H1 (cell line): ENCODE measurements around the gene IGSF23. TPM values are rescaled to one million over a fixed set of nuclear protein-coding genes. Genes with fewer than 3 reads are reported as not detected.

Source experiments
- CTCF ChIA-PET: fragments of 300-600 bp; sonication (Branson Sonifier 250); formaldehyde crosslinking; loops from one replicate; lab custom pipeline; 2021; ENCODE audit not compliant: partially characterized antibody; lab: Charles Lee
- POLR2A ChIA-PET: fragments of 300-600 bp; sonication (Branson Sonifier 250); formaldehyde crosslinking; loops from one replicate; lab custom pipeline; 2021; ENCODE audit warnings: inconsistent platforms; ENCODE audit not compliant: partially characterized antibody; lab: Charles Lee
- DNase-seq, 2 experiments: peaks; one replicate each; pipeline versions ENCODE4 v3.0.0 to v3.0.0-alpha.2; 2010 to 2022; ENCODE audit warnings: low spot score in 2 of 2, low read depth in 1 of 2, mixed read lengths in 1 of 2
- FAIRE-seq: peaks from 2 replicates; lab custom pipeline; 2011; peaks lifted over from hg19 to GRCh38; lab: Jason Lieb, UNC
- H2AFZ ChIP-seq: 2 replicates; pipeline ENCODE4 v1.8.1; 2012; ENCODE audit warnings: low read length, inconsistent platforms
- H2AK5ac ChIP-seq: 2 replicates; pipeline ENCODE4 v1.6.1; 2013; ENCODE audit warnings: low read depth, low read length
- H2BK120ac ChIP-seq: replicated peaks from 2 replicates; pipeline ENCODE3; 2013; ENCODE audit warnings: low read depth, low read length, inconsistent platforms
- H2BK12ac ChIP-seq: 2 replicates; pipeline ENCODE4 v1.6.1; 2013; ENCODE audit warnings: low read depth, low read length
- H2BK15ac ChIP-seq: 2 replicates; pipeline ENCODE4 v1.6.1; 2013; ENCODE audit warnings: low read length
- H2BK20ac ChIP-seq: 2 replicates; pipeline ENCODE4 v1.6.1; 2013; ENCODE audit warnings: low read length
- H2BK5ac ChIP-seq: 2 replicates; pipeline ENCODE4 v1.6.1; 2013; ENCODE audit warnings: low read depth, low read length
- H3K14ac ChIP-seq: 2 replicates; pipeline ENCODE4 v1.6.1; 2013; ENCODE audit warnings: inconsistent platforms; ENCODE audit not compliant: insufficient read length
- H3K18ac ChIP-seq: 2 replicates; pipeline ENCODE4 v1.6.1; 2013; ENCODE audit warnings: low read length; ENCODE audit errors: extremely low read depth
- H3K23ac ChIP-seq: 2 replicates; pipeline ENCODE4 v1.6.1; 2013; ENCODE audit warnings: inconsistent platforms; ENCODE audit not compliant: insufficient read length
- H3K23me2 ChIP-seq: 2 replicates; pipeline ENCODE4 v1.6.1; 2013; ENCODE audit warnings: low read depth, low read length
- H3K27ac ChIP-seq: 2 replicates; pipeline ENCODE4 v1.6.1; 2011; ENCODE audit warnings: low read depth, low read length, inconsistent platforms
- H3K27me3 ChIP-seq, 4 experiments: replicated peaks in 1 of 4; 1 replicate in 1 of 4; 2 replicates in 3 of 4; pipeline versions ENCODE4 v1.6.1 to v1.8.1; 2011 to 2013; ENCODE audit warnings: low read length in 3 of 4, mild to moderate bottlenecking in 3 of 4, inconsistent platforms in 2 of 4, mixed read lengths in 2 of 4, moderate library complexity in 1 of 4; ENCODE audit not compliant: control insufficient read depth in 3 of 4, insufficient read depth in 3 of 4; ENCODE audit errors: extremely low read depth in 1 of 4
- H3K36me3 ChIP-seq, 4 experiments: 2 replicates each; pipeline versions ENCODE4 v1.6.1 to v1.8.1; 2011 to 2013; ENCODE audit warnings: mild to moderate bottlenecking in 4 of 4, low read length in 3 of 4, moderate library complexity in 2 of 4, control low read depth in 1 of 4, inconsistent platforms in 1 of 4; ENCODE audit not compliant: insufficient read depth in 4 of 4, control insufficient read depth in 2 of 4
- H3K4ac ChIP-seq: replicated peaks from 2 replicates; pipeline ENCODE3; 2013; ENCODE audit warnings: low read length, low read depth, mixed read lengths, inconsistent platforms; ENCODE audit not compliant: insufficient read length
- H3K4me1 ChIP-seq, 4 experiments: replicated peaks in 1 of 4; 1 replicate in 1 of 4; 2 replicates in 3 of 4; pipeline versions ENCODE4 v1.6.1 to v1.8.1; 2011 to 2013; ENCODE audit warnings: low read length in 3 of 4, inconsistent platforms in 2 of 4, mixed read lengths in 1 of 4; ENCODE audit not compliant: insufficient read depth in 4 of 4, control insufficient read depth in 3 of 4
- H3K4me2 ChIP-seq, 2 experiments: 2 replicates each; pipeline versions ENCODE4 v1.6.1 to v1.8.1; 2011 to 2013; ENCODE audit warnings: low read depth in 2 of 2, low read length in 2 of 2, control low read depth in 1 of 2, inconsistent platforms in 1 of 2, mild to moderate bottlenecking in 1 of 2; ENCODE audit not compliant: insufficient read depth in 1 of 2
- H3K4me3 ChIP-seq, 4 experiments: fragments of 200-600, 300-600 bp in 1 of 4; sonication (generic), shearing (Covaris generic), sonication (Bioruptor Twin) in 1 of 4; 2 replicates each; pipeline versions ENCODE4 v1.5.1 to v1.8.1; 2011 to 2016; ENCODE audit warnings: low read length in 4 of 4, low read depth in 3 of 4, control low read depth in 2 of 4, inconsistent platforms in 2 of 4, mild to moderate bottlenecking in 2 of 4, mixed read lengths in 1 of 4, moderate library complexity in 1 of 4; ENCODE audit not compliant: insufficient read depth in 2 of 4; ENCODE audit errors: extremely low read depth in 1 of 4
- H3K56ac ChIP-seq: replicated peaks from 2 replicates; pipeline ENCODE3; 2013; ENCODE audit warnings: low read depth, mild to moderate bottlenecking, mixed read lengths, low read length, inconsistent platforms; ENCODE audit not compliant: insufficient read length
- H3K79me1 ChIP-seq: 2 replicates; pipeline ENCODE4 v1.6.1; 2013; ENCODE audit warnings: low read depth, low read length, control low read depth
- H3K79me2 ChIP-seq, 2 experiments: 2 replicates each; pipeline versions ENCODE4 v1.6.1 to v1.8.1; 2012 to 2013; ENCODE audit warnings: low read length in 2 of 2, mild to moderate bottlenecking in 2 of 2, inconsistent platforms in 1 of 2; ENCODE audit not compliant: insufficient read depth in 2 of 2, control insufficient read depth in 1 of 2
- H3K9ac ChIP-seq, 4 experiments: replicated peaks in 1 of 4; 1 replicate in 1 of 4; 2 replicates in 3 of 4; pipeline versions ENCODE4 v1.6.1 to v1.8.1; 2011 to 2013; ENCODE audit warnings: low read depth in 3 of 4, low read length in 3 of 4, control low read depth in 2 of 4, mild to moderate bottlenecking in 2 of 4, moderate library complexity in 2 of 4, inconsistent platforms in 1 of 4; ENCODE audit errors: extremely low read depth in 1 of 4
- H3K9me3 ChIP-seq, 2 experiments: 2 replicates each; pipeline versions ENCODE4 v1.6.1 to v1.8.1; 2012 to 2013; ENCODE audit warnings: mild to moderate bottlenecking in 2 of 2, moderate library complexity in 2 of 2, control low read depth in 1 of 2, inconsistent platforms in 1 of 2, low read depth in 1 of 2, low read length in 1 of 2, mixed read lengths in 1 of 2; ENCODE audit not compliant: insufficient read depth in 2 of 2
- H4K20me1 ChIP-seq, 2 experiments: replicated peaks in 1 of 2; 2 replicates each; pipeline versions ENCODE3 to v1.8.1; 2011 to 2013; ENCODE audit warnings: inconsistent platforms in 2 of 2, low read length in 2 of 2, mild to moderate bottlenecking in 1 of 2; ENCODE audit not compliant: insufficient read depth in 2 of 2, control insufficient read depth in 1 of 2
- H4K5ac ChIP-seq: 2 replicates; pipeline ENCODE4 v1.6.1; 2013; ENCODE audit warnings: low read length, low read depth, mixed read lengths, inconsistent platforms; ENCODE audit not compliant: insufficient read length
- H4K8ac ChIP-seq: 2 replicates; pipeline ENCODE4 v1.8.0; 2013; ENCODE audit warnings: mild to moderate bottlenecking, moderate library complexity, low read length, inconsistent platforms; ENCODE audit not compliant: insufficient read depth; ENCODE audit errors: extremely low read depth
- H4K91ac ChIP-seq: replicated peaks from 2 replicates; pipeline ENCODE3; 2013; ENCODE audit warnings: low read length, mixed read lengths, inconsistent platforms; ENCODE audit not compliant: insufficient read length
- ASH2L ChIP-seq: fragments of 200-600, 300-600 bp; sonication (generic); IDR thresholded peaks from one replicate; pipeline ENCODE4 v1.7.1; 2017; ENCODE audit warnings: low read length
- BACH1 ChIP-seq: IDR thresholded peaks from 2 replicates; pipeline ENCODE4 v1.6.1; 2012; ENCODE audit warnings: low read length, improper control_type of control experiment
- CHD1 ChIP-seq: IDR thresholded peaks from 2 replicates; pipeline ENCODE4 v1.6.1; 2012; ENCODE audit warnings: low read depth, low read length, improper control_type of control experiment
- CHD2 ChIP-seq: IDR thresholded peaks from 2 replicates; pipeline ENCODE4 v1.6.1; 2012; ENCODE audit warnings: low read length, improper control_type of control experiment
- CTBP2 ChIP-seq: IDR thresholded peaks from 2 replicates; pipeline ENCODE4 v1.7.0; 2011; ENCODE audit warnings: borderline replicate concordance, mild to moderate bottlenecking, moderate library complexity, mixed read lengths, low read length; ENCODE audit not compliant: insufficient read depth, insufficient read length
- HDAC2 ChIP-seq, 2 experiments: fragments of 300-600 bp in 1 of 2; sonication (generic) in 1 of 2; IDR thresholded peaks; 2 replicates each; pipeline ENCODE4 v1.6.1; 2011 to 2012; ENCODE audit warnings: low read depth in 2 of 2, low read length in 2 of 2, mild to moderate bottlenecking in 2 of 2, moderate library complexity in 2 of 2, borderline replicate concordance in 1 of 2, inconsistent platforms in 1 of 2
- SIN3A ChIP-seq, 2 experiments: IDR thresholded peaks in 1 of 2; conservative IDR thresholded peaks in 1 of 2; 2 replicates each; pipeline ENCODE4 v1.6.1; 2011 to 2012; ENCODE audit warnings: low read length in 2 of 2, improper control_type of control experiment in 1 of 2, low read depth in 1 of 2, mild to moderate bottlenecking in 1 of 2
- SP1 ChIP-seq: IDR thresholded peaks from 2 replicates; pipeline ENCODE4 v1.6.1; 2011; ENCODE audit warnings: low read depth, low read length
- SP4 ChIP-seq: IDR thresholded peaks from 2 replicates; pipeline ENCODE4 v1.6.1; 2012; ENCODE audit warnings: low read length, inconsistent platforms
- SRF ChIP-seq: IDR thresholded peaks from 2 replicates; pipeline ENCODE4 v1.6.1; 2011; ENCODE audit warnings: mild to moderate bottlenecking, low read depth, low read length, moderate library complexity
- WGBS, 2 experiments: shearing (Covaris generic) in 1 of 2; methylation state at CpG; one replicate each; pipeline versions ENCODE4 v1.1.6 to v1.1.7; 2013 to 2015; ENCODE audit warnings: low lambda C conversion rate in 2 of 2, mixed read lengths in 2 of 2, inconsistent platforms in 1 of 2, low coverage in 1 of 2, missing lambda C conversion rate in 1 of 2; ENCODE audit not compliant: insufficient replicate concordance in 2 of 2, insufficient coverage in 1 of 2, insufficient read length in 1 of 2; ENCODE audit errors: extremely low coverage in 1 of 2, missing lambda C conversion rate in 1 of 2; 5-methylcytosine and 5-hydroxymethylcytosine counted together
- polyA plus RNA-seq, 7 experiments: library from polyadenylated mRNA; depleted of rRNA in 3 of 7; stranded (reverse) in 5 of 7; unstranded in 2 of 7; fragments of >200 nt in 5 of 7; fragments of 200-250 nt in 2 of 7; gene quantifications; 1 replicate in 5 of 7; 2 replicates in 1 of 7; 4 replicates in 1 of 7; pipeline versions ENCODE4 v1.2.1 to v1.2.3, GENCODE V29; 2011 to 2013; ENCODE audit warnings: missing spikeins in 2 of 7, mixed read lengths in 2 of 7
- total RNA-seq: library from RNA; stranded (reverse); fragmentation: NEBNext Ultra II Directional; extraction: Animal tissue kit (Norgen Biotek cat#: 25700); gene quantifications from 2 replicates; pipeline ENCODE4 v1.2.1, GENCODE V29; 2021
- TF ChIP-seq, protein P1 (sequence below): IDR thresholded peaks from 2 replicates; pipeline ENCODE4 v1.6.1; 2011; ENCODE audit warnings: low read depth, mild to moderate bottlenecking, low read length; ENCODE audit not compliant: insufficient read depth

The IGSF23 gene
- total and polyA plus RNA-seq, 2 of the 8 experiments (the other 6 are each of a cell fraction or from before 2014, with no cell fraction given) = not detected

DNA sequence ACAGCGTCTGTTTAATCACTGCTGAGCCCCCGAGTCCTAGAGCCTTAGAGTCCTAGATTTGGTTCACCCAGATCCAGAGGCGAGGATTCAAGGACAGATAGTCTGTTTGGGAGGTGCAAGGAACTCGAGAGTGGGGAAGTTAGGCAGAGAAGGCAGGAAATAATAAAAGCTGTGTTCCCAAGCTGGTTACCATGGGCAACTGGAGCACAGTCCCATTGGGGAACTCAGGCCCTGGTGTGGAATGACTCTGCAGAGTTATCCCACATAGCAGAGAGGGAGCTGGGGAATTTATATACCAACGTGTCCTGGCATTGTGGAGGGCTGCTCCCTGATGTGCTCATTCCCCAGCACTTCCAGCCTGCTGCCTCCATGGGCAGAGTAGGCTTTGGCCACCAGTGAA, 9.7 kb downstream of the IGSF23 start:
- H3K14ac ChIP-seq = no peak overlapping the region
- no peaks in the 10 kb centered on the region; a peak in 1 of 7 replicates for H3K27me3 ChIP-seq
- no peak overlapping the region for H3K4me2 ChIP-seq
- H3K4ac ChIP-seq = no peak overlapping the region
- H2BK120ac ChIP-seq = no peak overlapping the region
- H3K4me1 ChIP-seq = no peaks in the 10 kb centered on the region
- no peak overlapping the region for H3K56ac ChIP-seq
- H3K36me3 ChIP-seq = no peaks in the 10 kb centered on the region
- no peak overlapping the region for H3K23ac ChIP-seq
- H3K23me2 ChIP-seq = no peaks in the 10 kb centered on the region
- no peaks in the 10 kb centered on the region for H3K9me3 ChIP-seq
- no peak overlapping the region for H2BK20ac ChIP-seq
- 79% methylated on average over 5 of the region's 5 CpGs; no CpG with 5 or more reads in 1 of the 2 experiments for WGBS, 2 experiments
- H4K5ac ChIP-seq = no peak overlapping the region
- H4K91ac ChIP-seq = no peak overlapping the region
- no peak overlapping the region for H2AK5ac ChIP-seq
- H2BK12ac ChIP-seq = no peak overlapping the region
- H3K4me3 ChIP-seq = no peak overlapping the region
- no peak overlapping the region for H2AFZ ChIP-seq
- no peak overlapping the region for H3K18ac ChIP-seq
- H4K20me1 ChIP-seq = no peaks in the 10 kb centered on the region
- no peak overlapping the region for H2BK15ac ChIP-seq
- no peak for DNase-seq
- POLR2A ChIA-PET = no interaction called here
- peak overlapping the region; percentile 7; the same call in 1 of the 2 replicates for H4K8ac ChIP-seq
- TF ChIP-seq SIN3A (conservative IDR thresholded peaks at IDR 0.05 in 1 of 2, IDR thresholded peaks at IDR 0.05 in 1 of 2; ENCODE audit: low read depth in 1 of 2, low read length in 2 of 2) (no peak), SRF (no peak), CTBP2 (no peak), CHD2 (no peak), CHD1 (no peak), BACH1 (no peak), HDAC2 (IDR thresholded peaks at IDR 0.05; ENCODE audit: borderline replicate concordance in 1 of 2, low read depth in 2 of 2, low read length in 2 of 2) (no peak), SP4 (no peak), SP1 (no peak), ASH2L (no peak)
- TF ChIP-seq, protein P1, sequence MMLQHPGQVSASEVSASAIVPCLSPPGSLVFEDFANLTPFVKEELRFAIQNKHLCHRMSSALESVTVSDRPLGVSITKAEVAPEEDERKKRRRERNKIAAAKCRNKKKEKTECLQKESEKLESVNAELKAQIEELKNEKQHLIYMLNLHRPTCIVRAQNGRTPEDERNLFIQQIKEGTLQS = no peak
- TF ChIP-seq, all 59 proteins: peak for 0
- CTCF ChIA-PET = interaction anchor here (0.7 to 5.4 kb wide), 7 partner anchors 9 to 101 kb away, joined by 3 to 29 read pairs (median 4); no protein-coding TSS in a partner anchor
- Histone ChIP-seq H3K79me1 (no peaks in the 10 kb centered on the region), H3K27ac (no peak overlapping the region), H2BK5ac (no peak overlapping the region), H3K9ac (no peak overlapping the region), H3K79me2 (no peaks in the 10 kb centered on the region)
- no peak for FAIRE-seq
